GM20431 (cell line): ENCODE data around the gene KLHL5.

ENCODE experiments used
- in situ Hi-C: fragments of 300-500 bp; cut with MseI, MboI; formaldehyde crosslinking; loops from one replicate; pipeline ENCODE4 v1.15.0; 2020; ENCODE audit warnings: low sequenced_read_pairs; ENCODE audit not compliant: unreplicated experiment

The KLHL5 gene

DNA sequence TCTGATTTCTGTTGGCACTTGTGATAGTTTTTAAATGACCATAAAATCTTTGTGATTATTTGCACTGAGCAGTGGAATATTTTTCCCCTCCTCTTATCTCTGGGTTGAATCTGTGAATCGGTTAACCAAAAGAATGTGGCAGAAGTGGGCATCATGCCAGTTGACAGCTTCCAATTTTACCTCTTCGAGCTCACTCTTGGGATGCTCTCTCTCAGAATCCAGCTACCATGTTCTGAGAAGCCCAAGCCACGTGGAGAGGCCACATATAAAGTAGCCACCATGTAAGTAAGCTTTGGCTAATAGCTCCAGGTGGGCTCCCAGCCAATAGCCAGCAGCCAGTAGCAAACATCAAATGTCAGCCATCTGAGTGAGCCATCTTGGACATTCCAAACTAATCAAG lies 107.4 kb downstream of the KLHL5 start:
- in situ Hi-C loops: no loop called here

DNA sequence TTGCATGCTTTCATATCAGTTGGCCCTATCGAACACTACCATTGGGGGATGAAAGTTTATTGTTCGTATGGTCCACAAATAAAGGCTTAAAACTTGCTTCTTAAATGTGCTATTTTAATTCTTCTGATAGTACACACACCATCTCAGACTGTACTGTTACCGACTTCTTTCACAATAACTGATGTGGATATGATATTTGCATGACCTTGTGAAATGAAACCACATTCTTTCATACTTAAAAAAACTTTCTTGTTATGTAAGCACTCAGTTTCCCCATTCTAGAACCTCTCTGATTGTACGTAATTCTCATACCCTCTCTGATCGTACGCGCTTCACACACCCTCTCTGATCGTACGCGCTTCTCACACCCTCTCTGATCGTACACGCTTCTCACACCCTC lies 108.3 kb downstream of the KLHL5 start:
- in situ Hi-C loops: no loop called here
